CD14-positive monocyte (primary cell): Measurements from ENCODE around the gene SLC25A19. TPM values are rescaled to one million over a fixed set of nuclear protein-coding genes. Genes with fewer than 3 reads are reported as not detected.

Experiments used
- DNase-seq, 3 donors: peaks; one replicate each; pipeline ENCODE4 v3.0.0-alpha.2; 2011 to 2022
- H2AFZ ChIP-seq: 2 replicates; pipeline ENCODE4 v1.6.0; 2012; ENCODE audit warnings: mild to moderate bottlenecking, low read depth, low read length, inconsistent platforms; ENCODE audit not compliant: insufficient read depth, poor library complexity, severe bottlenecking
- H3K27ac ChIP-seq, 2 donors: 1 replicate in 1 of 2; 2 replicates in 1 of 2; pipeline ENCODE4 v1.5.1; 2012 to 2013; ENCODE audit warnings: low read length in 2 of 2, control low read depth in 1 of 2, inconsistent platforms in 1 of 2, low read depth in 1 of 2, mild to moderate bottlenecking in 1 of 2
- H3K27me3 ChIP-seq, 2 donors: one replicate each; pipeline versions ENCODE4 v1.6.0 to v1.6.1; 2011 to 2013; ENCODE audit warnings: low read length in 2 of 2; ENCODE audit not compliant: control insufficient read depth in 2 of 2, insufficient read depth in 2 of 2
- H3K36me3 ChIP-seq, 2 donors: replicated peaks in 1 of 2; 1 replicate in 1 of 2; 2 replicates in 1 of 2; pipeline versions ENCODE4 v1.5.1 to v1.6.1; 2012 to 2013; ENCODE audit warnings: low read length in 2 of 2, control low read depth in 1 of 2, inconsistent platforms in 1 of 2, mild to moderate bottlenecking in 1 of 2; ENCODE audit not compliant: insufficient read depth in 2 of 2, control insufficient read depth in 1 of 2
- H3K4me1 ChIP-seq, 2 donors: 1 replicate in 1 of 2; 2 replicates in 1 of 2; pipeline versions ENCODE4 v1.5.1 to v1.6.1; 2012 to 2013; ENCODE audit warnings: low read length in 2 of 2, control low read depth in 1 of 2, inconsistent platforms in 1 of 2, mild to moderate bottlenecking in 1 of 2, moderate library complexity in 1 of 2; ENCODE audit not compliant: insufficient read depth in 2 of 2, control insufficient read depth in 1 of 2
- H3K4me2 ChIP-seq: replicated peaks from 2 replicates; pipeline ENCODE3; 2012; ENCODE audit warnings: low read length, moderate library complexity, mild to moderate bottlenecking; ENCODE audit not compliant: poor library complexity, severe bottlenecking; ENCODE audit errors: extremely low read depth
- H3K4me3 ChIP-seq, 3 experiments: fragments of 200-600 bp in 1 of 3; sonication (generic) in 1 of 3; replicated peaks in 1 of 3; 1 replicate in 2 of 3; 2 replicates in 1 of 3; pipeline ENCODE4 v1.5.1; 2011 to 2013; ENCODE audit warnings: low read length in 3 of 3, mild to moderate bottlenecking in 3 of 3, control low read depth in 2 of 3, low read depth in 2 of 3, inconsistent platforms in 1 of 3, moderate library complexity in 1 of 3
- H3K79me2 ChIP-seq: 2 replicates; pipeline ENCODE4 v1.6.0; 2012; ENCODE audit warnings: mild to moderate bottlenecking, control low read depth, inconsistent platforms, low read length, moderate library complexity; ENCODE audit not compliant: insufficient read depth
- H3K9ac ChIP-seq: 2 replicates; pipeline ENCODE4 v1.6.0; 2017; ENCODE audit warnings: low read length, mild to moderate bottlenecking; ENCODE audit not compliant: insufficient read depth, poor library complexity, severe bottlenecking
- H3K9me3 ChIP-seq, 2 donors: replicated peaks in 1 of 2; 1 replicate in 1 of 2; 2 replicates in 1 of 2; pipeline versions ENCODE4 v1.5.1 to v1.6.1; 2012 to 2013; ENCODE audit warnings: low read length in 2 of 2, control low read depth in 1 of 2; ENCODE audit not compliant: control insufficient read depth in 1 of 2, insufficient read depth in 1 of 2
- H4K20me1 ChIP-seq: 2 replicates; pipeline ENCODE4 v1.6.0; 2012; ENCODE audit warnings: mild to moderate bottlenecking, low read length, control low read depth, moderate library complexity; ENCODE audit not compliant: insufficient read depth
- H3K27ac Mint-ChIP-seq, 7 donors: one replicate each; pipeline ENCODE4 v1.8.0; 2020; ENCODE audit warnings: mild to moderate bottlenecking in 7 of 7, mixed read lengths in 7 of 7, moderate library complexity in 6 of 7, inconsistent platforms in 2 of 7
- H3K27me3 Mint-ChIP-seq, 3 donors: one replicate each; pipeline ENCODE4 v1.8.0; 2021 to 2022; ENCODE audit warnings: low read depth in 3 of 3, mild to moderate bottlenecking in 3 of 3, mixed read lengths in 3 of 3, moderate library complexity in 3 of 3, inconsistent platforms in 1 of 3
- H3K36me3 Mint-ChIP-seq, 2 donors: one replicate each; pipeline ENCODE4 v1.8.0; 2020; ENCODE audit warnings: mixed read lengths in 2 of 2, inconsistent platforms in 1 of 2, mild to moderate bottlenecking in 1 of 2
- H3K4me1 Mint-ChIP-seq: one replicate; pipeline ENCODE4 v1.8.0; 2020; ENCODE audit warnings: mild to moderate bottlenecking, mixed read lengths
- H3K4me3 Mint-ChIP-seq, 2 donors: one replicate each; pipeline ENCODE4 v1.8.0; 2020; ENCODE audit warnings: mild to moderate bottlenecking in 2 of 2, mixed read lengths in 2 of 2, moderate library complexity in 1 of 2
- H3K9me3 Mint-ChIP-seq, 7 donors: one replicate each; pipeline ENCODE4 v1.8.0; 2020 to 2022; ENCODE audit warnings: mixed read lengths in 7 of 7, mild to moderate bottlenecking in 6 of 7, moderate library complexity in 6 of 7, inconsistent platforms in 2 of 7
- WGBS: methylation state at CpG from one replicate; pipeline ENCODE4 v1.1.5; 2013; ENCODE audit warnings: missing lambda C conversion rate; ENCODE audit not compliant: insufficient coverage; 5-methylcytosine and 5-hydroxymethylcytosine counted together
- intact Hi-C, 2 donors: fragments of 100-400 bp; cut with micrococcal nuclease; formaldehyde crosslinking; loops; one replicate each; pipeline versions ENCODE4 v1.15.0 to v1.15.1; 2023
- polyA plus RNA-seq, 3 donors: library from polyadenylated mRNA; depleted of rRNA in 1 of 3; unstranded in 2 of 3; stranded (reverse) in 1 of 3; fragments of 300-500 nt in 2 of 3; fragments of >200 nt in 1 of 3; fragmentation: Illumina TruSeq in 2 of 3; gene quantifications; 1 replicate in 2 of 3; 2 replicates in 1 of 3; pipeline ENCODE4 v1.2.3, GENCODE V29; 2012 to 2021
- TF ChIP-seq, protein P1 (sequence below): fragments of 200-600 bp; IDR thresholded peaks from one replicate; pipeline ENCODE4 v1.8.0; 2022; ENCODE audit warnings: antibody characterized with exemption, mild to moderate bottlenecking

SLC25A19 gene
- polyA plus RNA-seq, 3 donors: 14.4 to 21.5 (median 18.8) TPM

DNA sequence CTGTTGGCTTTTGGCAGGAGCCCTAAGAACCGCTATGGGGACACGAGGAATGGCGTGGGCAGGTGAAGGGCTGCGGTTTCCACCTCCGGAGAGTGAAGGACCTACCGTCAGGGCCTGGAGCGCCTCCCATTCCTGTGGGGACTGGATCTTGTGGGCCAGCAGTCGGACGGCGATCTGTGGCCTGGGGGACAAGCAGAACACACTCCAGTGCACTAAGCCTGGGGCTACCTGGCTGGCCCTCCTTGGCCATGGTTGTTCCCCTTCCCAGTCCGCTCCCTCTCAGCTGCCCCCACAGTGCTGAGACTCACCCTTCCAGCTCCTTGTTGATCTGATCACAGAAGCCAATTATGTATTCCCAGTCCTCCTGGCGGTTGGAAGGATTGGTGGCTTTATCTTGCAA, 42.8 kb downstream of the SLC25A19 start:
- H3K36me3 ChIP-seq: peaks cover 48 to 65% of the 10 kb centered on the region in 2 donors
- H3K9me3 ChIP-seq: no peaks in the 10 kb centered on the region
- H3K27me3 ChIP-seq: no peaks in the 10 kb centered on the region
- H3K4me3 ChIP-seq: no peak overlapping the region
- no peak overlapping the region for H3K4me2 ChIP-seq
- H3K27me3 Mint-ChIP-seq: no peaks in the 10 kb centered on the region
- peaks cover 0 to 1% (median 0%) of the 10 kb centered on the region in 7 donors for H3K9me3 Mint-ChIP-seq
- peaks cover 64% of the 10 kb centered on the region for H3K4me1 Mint-ChIP-seq
- DNase-seq: no peak
- H3K4me1 ChIP-seq: peaks cover 55 to 66% of the 10 kb centered on the region in 2 donors
- no peak overlapping the region for H2AFZ ChIP-seq
- TF ChIP-seq, protein P1, sequence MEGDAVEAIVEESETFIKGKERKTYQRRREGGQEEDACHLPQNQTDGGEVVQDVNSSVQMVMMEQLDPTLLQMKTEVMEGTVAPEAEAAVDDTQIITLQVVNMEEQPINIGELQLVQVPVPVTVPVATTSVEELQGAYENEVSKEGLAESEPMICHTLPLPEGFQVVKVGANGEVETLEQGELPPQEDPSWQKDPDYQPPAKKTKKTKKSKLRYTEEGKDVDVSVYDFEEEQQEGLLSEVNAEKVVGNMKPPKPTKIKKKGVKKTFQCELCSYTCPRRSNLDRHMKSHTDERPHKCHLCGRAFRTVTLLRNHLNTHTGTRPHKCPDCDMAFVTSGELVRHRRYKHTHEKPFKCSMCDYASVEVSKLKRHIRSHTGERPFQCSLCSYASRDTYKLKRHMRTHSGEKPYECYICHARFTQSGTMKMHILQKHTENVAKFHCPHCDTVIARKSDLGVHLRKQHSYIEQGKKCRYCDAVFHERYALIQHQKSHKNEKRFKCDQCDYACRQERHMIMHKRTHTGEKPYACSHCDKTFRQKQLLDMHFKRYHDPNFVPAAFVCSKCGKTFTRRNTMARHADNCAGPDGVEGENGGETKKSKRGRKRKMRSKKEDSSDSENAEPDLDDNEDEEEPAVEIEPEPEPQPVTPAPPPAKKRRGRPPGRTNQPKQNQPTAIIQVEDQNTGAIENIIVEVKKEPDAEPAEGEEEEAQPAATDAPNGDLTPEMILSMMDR: no peak
- peaks cover 69% of the 10 kb centered on the region for H3K79me2 ChIP-seq
- WGBS: 100% methylated on average over 10 of the region's 12 CpGs
- peak overlapping the region in 1 of 7 donors; percentile 15 for H3K27ac Mint-ChIP-seq
- H3K9ac ChIP-seq: no peak overlapping the region
- peaks cover 93% of the 10 kb centered on the region for H4K20me1 ChIP-seq
- intact Hi-C loops: no loop called here
- no peak overlapping the region for H3K27ac ChIP-seq
- peaks cover 59 to 70% of the 10 kb centered on the region in 2 donors for H3K36me3 Mint-ChIP-seq
- H3K4me3 Mint-ChIP-seq: no peak overlapping the region

DNA sequence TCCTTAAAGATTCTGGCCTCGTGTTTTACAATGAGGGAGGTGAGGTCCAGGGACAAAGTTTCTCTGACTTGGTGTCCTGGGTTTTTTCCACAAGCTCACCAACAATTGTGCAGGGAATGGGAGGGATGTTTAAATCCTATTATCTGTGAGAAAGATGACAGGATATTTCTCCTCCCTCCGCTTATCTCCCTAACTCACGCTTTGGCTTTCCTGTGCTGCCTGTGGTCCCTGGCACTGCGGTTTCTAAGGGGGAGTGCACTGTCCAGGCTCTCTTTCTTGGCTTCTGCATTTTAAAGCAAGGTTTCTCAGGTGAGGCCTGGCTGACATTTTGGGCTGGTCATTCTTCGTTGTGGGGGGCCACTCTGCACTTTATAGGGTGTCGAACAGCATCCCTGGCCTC, 44.2 kb downstream of the SLC25A19 start:
- intact Hi-C loops: no loop called here
- 90% methylated on average over 3 of the region's 6 CpGs for WGBS
- Histone ChIP-seq H3K27me3 (no peaks in the 10 kb centered on the region), H3K4me2 (peak overlapping the region; percentile 37), H4K20me1 (peaks cover 95% of the 10 kb centered on the region), H3K4me3 (peak overlapping the region in 1 of 3 experiments; percentile 32), H3K36me3 (peaks cover 62 to 79% of the 10 kb centered on the region in 2 donors), H3K27ac (peak overlapping the region in 1 of 2 donors; percentile 50), H3K79me2 (peaks cover 60% of the 10 kb centered on the region), H3K4me1 (peaks cover 41 to 52% of the 10 kb centered on the region in 2 donors), H3K9ac (no peak overlapping the region), H2AFZ (no peak overlapping the region), H3K9me3 (no peaks in the 10 kb centered on the region)
- Mint-ChIP-seq H3K27me3 (no peaks in the 10 kb centered on the region), H3K4me1 (peaks cover 54% of the 10 kb centered on the region), H3K36me3 (peaks cover 69 to 84% of the 10 kb centered on the region in 2 donors), H3K4me3 (peak overlapping the region in 1 of 2 donors; percentile 80), H3K9me3 (peaks cover 0 to 1% (median 0%) of the 10 kb centered on the region in 7 donors), H3K27ac (peak overlapping the region in 3 of 7 donors; percentile 55 to 89 (median 80))
- TF ChIP-seq, protein P1: no peak
- DNase-seq: no peak
